Loucy (cell line): Measurements from ENCODE around the gene PALD1.

Source experiments
- CTCF ChIP-seq: fragments of 200-600 bp; sonication (generic); conservative IDR thresholded peaks from 2 replicates; pipeline ENCODE4 v1.5.1; 2014; ENCODE audit warnings: mild to moderate bottlenecking, antibody characterized with exemption, low read length
- EZH2phosphoT487 ChIP-seq: fragments of 200-600 bp; IDR thresholded peaks from 2 replicates; pipeline ENCODE4 v1.6.1; 2018; ENCODE audit warnings: antibody characterized with exemption, mild to moderate bottlenecking, moderate library complexity, borderline replicate concordance

GRCh38 chr10:70536196-70536861, 57.8 kb downstream of the PALD1 start:
- TF ChIP-seq CTCF, result no peak
- TF ChIP-seq EZH2phosphoT487, result no peak
